ENCODE data around the gene DUSP22. TPM values are rescaled to one million over a fixed set of nuclear protein-coding genes. Genes with fewer than 3 reads are reported as not detected.

DUSP22 gene
- total and polyA plus RNA-seq, 2 donors (not counting 1 experiment from before 2014, with no cell fraction given), result 117 to 133 TPM

DNA sequence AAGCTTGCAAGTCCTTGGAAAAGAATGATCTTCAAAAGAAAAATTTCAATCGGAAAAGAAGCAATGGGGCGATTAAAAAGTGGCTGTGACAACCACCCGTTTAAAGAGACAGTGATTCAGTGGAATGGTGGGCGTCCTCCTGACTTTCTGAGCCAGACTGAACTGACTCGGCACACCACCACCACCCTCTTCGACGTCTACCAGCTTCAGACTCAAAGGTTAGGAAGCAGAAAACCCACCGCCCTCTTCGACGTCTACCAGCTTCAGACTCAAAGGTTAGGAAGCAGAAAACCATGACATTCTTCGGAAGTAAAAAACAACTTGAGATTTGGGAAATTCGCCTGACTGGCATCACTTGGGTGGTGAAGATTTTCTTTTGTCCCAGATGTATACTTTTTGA lies 71.0 kb downstream of the DUSP22 start:
- Histone ChIP-seq H4K20me1 (ENCODE audit: control insufficient read depth, insufficient read depth, low read length, poor library complexity, severe bottlenecking) (no peaks in the 10 kb centered on the region), H3K4me3 (ENCODE audit: control extremely low read depth in 1 of 5, extremely low read depth in 1 of 5, insufficient read depth in 1 of 5, low read depth in 2 of 5, low read length in 4 of 5) (no peak overlapping the region), H3K9me3 (ENCODE audit: control extremely low read depth in 1 of 3, control insufficient read depth in 2 of 3, insufficient read depth in 1 of 3, low read length in 2 of 3) (peaks cover 0 to 20% (median 0%) of the 10 kb centered on the region in 3 donors), H3K79me2 (ENCODE audit: control insufficient read depth, insufficient read depth, low read length) (no peaks in the 10 kb centered on the region), H3K9ac (ENCODE audit: low read length) (no peak overlapping the region), H3K4me2 (replicated peaks; ENCODE audit: low read depth, low read length, poor library complexity, severe bottlenecking) (no peak overlapping the region), H2AFZ (ENCODE audit: insufficient read depth, low read depth, low read length, poor library complexity, severe bottlenecking) (no peak overlapping the region), H3K27ac (ENCODE audit: low read length in 2 of 2) (no peak overlapping the region), H3K36me3 (replicated peaks in 1 of 2; ENCODE audit: control extremely low read depth in 1 of 2, control insufficient read depth in 1 of 2, extremely low read depth in 1 of 2, insufficient read depth in 2 of 2, low read length in 1 of 2) (no peaks in the 10 kb centered on the region), H3K4me1 (ENCODE audit: control insufficient read depth in 2 of 2, insufficient read depth in 2 of 2, low read length in 2 of 2) (peaks cover 35 to 58% of the 10 kb centered on the region in 2 donors), H3K27me3 (replicated peaks in 1 of 4; ENCODE audit: control extremely low read depth in 1 of 4, control insufficient read depth in 3 of 4, insufficient read depth in 4 of 4, low read length in 3 of 4) (no peaks in the 10 kb centered on the region)
- POLR2A ChIA-PET, result no interaction called here
- Mint-ChIP-seq H3K4me3 (no peak overlapping the region), H3K27ac (no peak overlapping the region), H3K27me3 (peaks cover 7% of the 10 kb centered on the region), H3K4me1 (peaks cover 70% of the 10 kb centered on the region), H3K9me3 (ENCODE audit: insufficient read depth) (no peaks in the 10 kb centered on the region)
- no peak for TF ChIP-seq EZH2 (IDR thresholded peaks at IDR 0.05; ENCODE audit: borderline replicate concordance, insufficient read depth, low read depth, low read length, poor library complexity, severe bottlenecking)
- TF ChIP-seq, protein P1, sequence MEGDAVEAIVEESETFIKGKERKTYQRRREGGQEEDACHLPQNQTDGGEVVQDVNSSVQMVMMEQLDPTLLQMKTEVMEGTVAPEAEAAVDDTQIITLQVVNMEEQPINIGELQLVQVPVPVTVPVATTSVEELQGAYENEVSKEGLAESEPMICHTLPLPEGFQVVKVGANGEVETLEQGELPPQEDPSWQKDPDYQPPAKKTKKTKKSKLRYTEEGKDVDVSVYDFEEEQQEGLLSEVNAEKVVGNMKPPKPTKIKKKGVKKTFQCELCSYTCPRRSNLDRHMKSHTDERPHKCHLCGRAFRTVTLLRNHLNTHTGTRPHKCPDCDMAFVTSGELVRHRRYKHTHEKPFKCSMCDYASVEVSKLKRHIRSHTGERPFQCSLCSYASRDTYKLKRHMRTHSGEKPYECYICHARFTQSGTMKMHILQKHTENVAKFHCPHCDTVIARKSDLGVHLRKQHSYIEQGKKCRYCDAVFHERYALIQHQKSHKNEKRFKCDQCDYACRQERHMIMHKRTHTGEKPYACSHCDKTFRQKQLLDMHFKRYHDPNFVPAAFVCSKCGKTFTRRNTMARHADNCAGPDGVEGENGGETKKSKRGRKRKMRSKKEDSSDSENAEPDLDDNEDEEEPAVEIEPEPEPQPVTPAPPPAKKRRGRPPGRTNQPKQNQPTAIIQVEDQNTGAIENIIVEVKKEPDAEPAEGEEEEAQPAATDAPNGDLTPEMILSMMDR (IDR thresholded peaks at IDR 0.05), result no peak
- intact Hi-C loops (cut with micrococcal nuclease), result no loop called here
- no peak for ATAC-seq (ENCODE audit: low read depth)
- no peak for DNase-seq
- CTCF ChIA-PET, result interaction anchor here (1.3 to 2.0 kb wide), 2 partner anchors 14 to 51 kb away, joined by 4 read pairs; no protein-coding TSS in a partner anchor
- WGBS (ENCODE audit: insufficient coverage), result 93% methylated on average over 12 of the region's 12 CpGs

DNA sequence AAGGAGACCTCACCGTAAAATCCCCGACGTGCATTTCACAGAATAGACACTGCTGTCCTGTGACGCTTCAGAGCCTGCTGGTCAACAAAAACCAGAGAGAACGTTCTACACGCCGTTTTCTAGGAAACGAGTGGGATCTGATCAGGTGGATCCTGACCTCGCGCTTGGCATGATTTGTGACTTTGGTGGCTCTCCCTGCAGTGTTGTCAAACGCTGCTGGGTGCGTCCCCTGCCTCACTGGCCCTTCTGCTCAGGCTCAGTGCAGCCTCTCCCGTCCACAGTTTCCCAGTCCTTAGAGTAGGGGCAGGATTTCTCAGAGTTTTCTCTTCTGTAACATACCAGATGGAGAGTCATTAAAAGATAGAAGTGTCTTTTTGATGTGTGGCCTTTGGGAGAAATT lies 71.6 kb downstream of the DUSP22 start:
- Histone ChIP-seq H3K79me2 (ENCODE audit: control insufficient read depth, insufficient read depth, low read length) (no peaks in the 10 kb centered on the region), H3K9ac (ENCODE audit: low read length) (no peak overlapping the region), H2AFZ (ENCODE audit: insufficient read depth, low read depth, low read length, poor library complexity, severe bottlenecking) (no peak overlapping the region), H3K4me1 (ENCODE audit: control insufficient read depth in 2 of 2, insufficient read depth in 2 of 2, low read length in 2 of 2) (peaks cover 29 to 52% of the 10 kb centered on the region in 2 donors), H3K27me3 (replicated peaks in 1 of 4; ENCODE audit: control extremely low read depth in 1 of 4, control insufficient read depth in 3 of 4, insufficient read depth in 4 of 4, low read length in 3 of 4) (no peaks in the 10 kb centered on the region), H3K9me3 (ENCODE audit: control extremely low read depth in 1 of 3, control insufficient read depth in 2 of 3, insufficient read depth in 1 of 3, low read length in 2 of 3) (peaks cover 0 to 15% (median 0%) of the 10 kb centered on the region in 3 donors), H3K4me2 (replicated peaks; ENCODE audit: low read depth, low read length, poor library complexity, severe bottlenecking) (no peak overlapping the region), H3K4me3 (ENCODE audit: control extremely low read depth in 1 of 5, extremely low read depth in 1 of 5, insufficient read depth in 1 of 5, low read depth in 2 of 5, low read length in 4 of 5) (no peak overlapping the region), H4K20me1 (ENCODE audit: control insufficient read depth, insufficient read depth, low read length, poor library complexity, severe bottlenecking) (no peaks in the 10 kb centered on the region), H3K36me3 (replicated peaks in 1 of 2; ENCODE audit: control extremely low read depth in 1 of 2, control insufficient read depth in 1 of 2, extremely low read depth in 1 of 2, insufficient read depth in 2 of 2, low read length in 1 of 2) (no peaks in the 10 kb centered on the region), H3K27ac (ENCODE audit: low read length in 2 of 2) (no peak overlapping the region)
- WGBS (ENCODE audit: insufficient coverage), result 95% methylated on average over 12 of the region's 13 CpGs
- intact Hi-C loops (cut with micrococcal nuclease), result no loop called here
- Mint-ChIP-seq H3K27ac (no peak overlapping the region), H3K9me3 (ENCODE audit: insufficient read depth) (no peaks in the 10 kb centered on the region), H3K4me1 (peaks cover 64% of the 10 kb centered on the region), H3K4me3 (no peak overlapping the region), H3K27me3 (peaks cover 7% of the 10 kb centered on the region)
- ChIA-PET POLR2A (interaction anchor here (0.6 to 1.3 kb wide), 3 partner anchors 16 to 180 kb away, joined by 3 to 10 read pairs (median 3); no protein-coding TSS in a partner anchor), CTCF (interaction anchor here (0.5 to 1.5 kb wide), 6 partner anchors 14 to 179 kb away, joined by 3 to 4 read pairs (median 4); no protein-coding TSS in a partner anchor)
- ATAC-seq (ENCODE audit: low read depth) (no peak), DNase-seq (no peak)
- TF ChIP-seq EZH2 (IDR thresholded peaks at IDR 0.05; ENCODE audit: borderline replicate concordance, insufficient read depth, low read depth, low read length, poor library complexity, severe bottlenecking), result no peak
- TF ChIP-seq, protein P1 (IDR thresholded peaks at IDR 0.05), result no peak
